HG03432 (cell line): ENCODE results near the gene TMEM236.

Experiments
- ATAC-seq: cut with Tn5 transposase; IDR thresholded peaks from one replicate; pipeline ENCODE4 v1.9.1; 2021; ENCODE audit warnings: mild to moderate bottlenecking, moderate library complexity; ENCODE audit not compliant: unreplicated experiment

The TMEM236 gene

DNA sequence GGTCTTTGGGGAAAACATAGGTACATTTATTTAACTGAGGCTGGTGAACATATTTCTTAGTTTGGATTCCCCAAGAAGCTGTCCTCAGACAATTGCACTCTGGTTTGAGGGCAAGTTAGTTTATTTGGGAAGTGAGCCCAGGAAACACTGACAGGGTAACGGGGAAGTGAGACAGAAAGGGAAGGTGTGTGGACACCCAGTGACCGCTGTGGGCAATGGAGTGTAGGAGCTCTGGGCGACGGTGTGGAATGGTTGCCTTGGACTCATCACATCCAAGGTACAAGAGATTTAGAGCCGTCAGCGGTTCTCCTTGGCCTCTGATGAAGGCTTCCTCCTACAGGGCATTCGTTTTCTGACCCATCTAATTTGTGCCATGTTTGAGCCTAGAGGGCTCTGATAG lies 64.2 kb downstream of the TMEM236 start:
- no peak for ATAC-seq

DNA sequence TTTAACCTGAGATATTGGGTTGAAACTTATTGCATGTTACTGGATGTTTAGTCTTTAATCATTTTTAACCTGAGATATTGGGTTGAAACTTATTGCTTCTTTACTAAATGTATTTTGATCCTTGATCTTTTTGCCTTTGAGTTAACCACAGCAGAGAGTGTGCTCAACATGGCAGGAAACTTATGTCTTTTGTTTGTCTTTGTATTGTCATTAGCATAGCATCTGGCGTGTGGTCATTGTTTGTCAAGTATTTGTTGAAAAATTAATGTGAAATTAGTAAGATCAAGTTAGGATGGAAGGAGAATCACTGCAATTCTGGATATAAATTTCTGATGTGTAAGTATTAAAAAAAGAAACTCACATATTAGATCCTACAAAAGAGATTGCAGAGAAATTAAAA lies 65.3 kb downstream of the TMEM236 start:
- ATAC-seq: no peak

DNA sequence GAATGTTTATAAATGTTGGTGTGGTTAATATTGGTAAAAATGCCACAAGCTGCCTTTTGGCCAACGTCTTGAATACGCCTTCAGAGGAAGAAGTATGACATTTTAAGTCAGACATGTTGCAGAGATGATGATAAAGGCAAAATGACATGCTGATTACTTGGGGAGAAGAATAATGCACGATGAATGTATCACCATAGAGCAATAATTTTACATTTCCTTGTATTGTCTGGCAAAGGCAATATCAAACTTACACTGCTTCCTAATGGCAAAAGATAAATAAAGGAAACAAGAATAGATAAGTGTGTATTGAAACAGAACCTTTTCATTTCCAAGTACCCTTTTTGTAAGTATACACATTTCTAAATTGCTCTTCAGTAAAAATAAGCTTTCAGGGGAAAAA lies 65.8 kb downstream of the TMEM236 start:
- no peak for ATAC-seq

DNA sequence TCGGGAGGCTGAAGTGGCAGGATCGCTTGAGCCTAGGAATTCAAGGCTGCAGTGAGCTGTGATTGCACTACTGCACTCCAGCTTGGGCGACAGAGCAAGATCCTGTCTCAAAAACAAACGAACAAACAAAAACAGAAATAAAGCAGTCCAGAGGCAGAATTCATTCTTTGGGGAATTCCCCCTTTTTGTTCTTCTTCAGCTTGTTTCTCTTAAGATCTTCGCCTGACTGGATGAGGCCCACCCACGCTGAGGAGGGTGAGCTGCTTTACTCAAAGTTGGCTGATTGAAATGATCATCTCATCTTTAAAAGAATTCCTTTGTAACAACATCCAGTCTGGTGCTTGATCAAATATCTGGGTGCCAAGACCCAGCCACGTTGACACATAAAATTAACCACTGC lies 67.8 kb downstream of the TMEM236 start:
- ATAC-seq: no peak

DNA sequence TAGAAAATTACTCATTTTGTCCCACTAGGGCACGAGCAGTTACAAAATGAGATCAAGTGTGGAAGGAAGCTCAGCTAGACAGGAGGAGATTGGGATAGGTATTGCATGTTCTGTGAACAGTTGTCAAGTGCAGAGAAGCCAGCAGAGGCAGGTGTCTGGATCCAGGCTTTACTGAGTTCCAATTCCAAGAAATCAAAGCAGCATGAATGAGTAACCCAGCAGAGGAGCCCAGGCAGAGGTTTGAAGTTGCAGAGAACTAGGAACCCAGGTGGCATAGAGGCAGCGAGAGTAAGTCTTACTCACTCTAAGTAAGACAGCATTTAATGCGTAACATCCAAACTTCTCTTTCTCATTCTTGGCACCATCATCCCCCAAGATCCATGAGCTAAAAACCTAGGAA lies 68.9 kb downstream of the TMEM236 start:
- no peak for ATAC-seq

DNA sequence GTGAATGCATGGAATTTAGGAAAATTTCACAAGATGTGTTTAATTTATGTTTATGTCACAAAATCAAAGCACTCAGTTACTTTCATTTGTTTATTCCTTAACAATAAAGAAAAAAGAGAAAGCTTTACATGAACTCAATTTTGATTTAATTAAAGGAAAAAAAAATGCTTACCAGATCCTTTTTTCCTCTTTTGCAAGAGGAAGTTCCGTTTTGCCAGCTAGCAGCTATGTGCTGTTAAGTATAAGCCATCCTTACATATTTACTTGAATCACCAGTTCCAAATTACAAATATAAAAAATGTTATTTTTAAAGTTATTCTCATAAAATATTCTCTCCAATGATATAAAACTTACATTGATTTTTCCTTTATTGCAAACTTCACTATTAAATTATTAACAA lies 69.9 kb downstream of the TMEM236 start:
- no peak for ATAC-seq

DNA sequence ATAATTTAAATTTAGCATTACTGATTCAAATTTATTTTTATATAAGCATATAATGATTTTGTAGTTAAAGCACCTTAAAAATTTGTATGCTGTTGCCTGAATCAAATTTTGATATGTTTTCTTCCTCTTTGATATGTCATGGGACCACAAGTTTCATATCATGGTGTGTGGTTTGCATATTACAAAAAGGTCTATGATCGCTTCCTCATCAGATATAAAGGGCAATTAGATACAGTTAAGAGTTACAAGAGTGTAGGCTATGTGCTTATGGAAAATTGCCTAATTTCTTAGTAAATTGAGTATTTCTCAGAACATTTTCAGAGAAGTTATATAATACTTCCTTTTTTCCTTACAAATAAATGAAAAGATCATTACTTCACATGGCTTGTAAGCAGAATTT lies 79.3 kb downstream of the TMEM236 start:
- ATAC-seq: no peak

DNA sequence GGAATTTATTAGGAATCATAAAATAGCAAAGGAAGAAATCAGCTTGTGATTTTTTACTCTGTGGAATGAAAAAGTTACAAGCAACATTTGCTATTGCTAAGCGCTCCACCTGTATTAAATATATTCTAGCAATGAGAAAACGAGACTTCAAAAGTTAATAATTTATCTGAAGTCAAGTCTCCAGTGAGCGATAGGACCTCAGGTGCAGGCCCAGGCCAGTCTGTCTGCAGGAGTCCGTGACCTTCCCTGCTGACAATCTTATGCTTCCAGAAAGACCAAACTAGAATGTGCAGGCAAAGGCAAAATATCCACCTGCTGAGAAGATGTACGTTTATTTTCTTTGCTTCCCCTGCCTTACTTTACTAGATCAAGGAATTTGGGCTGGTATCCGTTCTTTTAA lies 79.9 kb downstream of the TMEM236 start:
- ATAC-seq: no peak

DNA sequence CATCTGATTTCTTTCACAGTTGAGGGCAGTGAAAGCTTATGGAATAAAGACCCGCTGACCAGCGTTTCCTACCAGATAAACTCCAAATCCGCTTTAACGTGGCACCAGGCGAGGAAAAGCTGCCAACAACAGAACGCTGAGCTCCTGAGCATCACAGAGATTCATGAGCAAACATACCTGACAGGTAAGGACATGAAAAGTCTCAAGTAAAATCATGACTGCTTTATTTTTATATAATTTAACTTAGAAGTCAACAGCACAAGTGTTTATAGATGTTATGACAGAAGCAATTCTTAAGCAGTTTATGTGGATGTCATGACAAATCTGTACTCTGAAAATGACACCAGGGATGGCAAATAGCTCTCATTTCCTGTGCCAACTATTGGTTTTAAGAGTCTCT lies 81.7 kb downstream of the TMEM236 start:
- ATAC-seq: no peak

DNA sequence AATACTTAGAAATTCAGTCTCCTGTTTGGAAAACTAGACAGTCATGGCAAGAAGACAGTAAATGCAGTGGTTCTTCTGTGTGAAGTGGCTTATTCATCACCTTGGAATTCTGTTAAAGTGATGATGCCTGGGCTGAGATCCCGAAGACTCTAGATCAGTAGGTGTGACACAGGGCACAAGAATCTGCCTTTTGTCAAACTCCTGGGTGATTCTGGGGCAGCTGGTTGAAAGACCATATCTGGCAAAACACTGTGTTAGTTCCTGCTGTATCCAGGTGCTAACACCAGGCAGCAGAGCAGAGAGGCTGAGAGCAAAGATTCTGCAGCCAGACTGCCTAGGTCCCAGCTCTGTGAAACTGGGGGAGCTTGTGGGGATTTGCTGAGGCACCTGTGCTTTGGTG lies 83.7 kb downstream of the TMEM236 start:
- ATAC-seq: no peak

DNA sequence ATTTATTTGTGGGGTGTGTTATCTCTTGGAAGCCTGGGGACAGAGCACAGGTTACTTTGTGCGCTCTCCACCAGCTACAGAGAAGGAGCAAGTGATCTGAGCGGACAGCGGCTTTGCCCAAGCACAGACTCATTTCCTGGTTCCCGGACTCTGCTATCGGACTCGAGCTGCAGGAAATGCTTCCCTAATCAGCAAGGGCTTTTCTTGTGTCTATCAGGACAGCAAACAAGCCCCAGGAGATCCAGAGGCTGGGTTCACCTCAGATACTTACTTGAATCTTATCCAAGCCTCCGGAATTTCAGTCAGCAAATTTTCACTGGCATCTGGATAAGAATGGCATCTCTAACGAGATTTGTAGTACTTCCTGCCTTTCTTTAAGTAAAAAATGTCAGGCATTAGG lies 84.9 kb downstream of the TMEM236 start:
- ATAC-seq: no peak

DNA sequence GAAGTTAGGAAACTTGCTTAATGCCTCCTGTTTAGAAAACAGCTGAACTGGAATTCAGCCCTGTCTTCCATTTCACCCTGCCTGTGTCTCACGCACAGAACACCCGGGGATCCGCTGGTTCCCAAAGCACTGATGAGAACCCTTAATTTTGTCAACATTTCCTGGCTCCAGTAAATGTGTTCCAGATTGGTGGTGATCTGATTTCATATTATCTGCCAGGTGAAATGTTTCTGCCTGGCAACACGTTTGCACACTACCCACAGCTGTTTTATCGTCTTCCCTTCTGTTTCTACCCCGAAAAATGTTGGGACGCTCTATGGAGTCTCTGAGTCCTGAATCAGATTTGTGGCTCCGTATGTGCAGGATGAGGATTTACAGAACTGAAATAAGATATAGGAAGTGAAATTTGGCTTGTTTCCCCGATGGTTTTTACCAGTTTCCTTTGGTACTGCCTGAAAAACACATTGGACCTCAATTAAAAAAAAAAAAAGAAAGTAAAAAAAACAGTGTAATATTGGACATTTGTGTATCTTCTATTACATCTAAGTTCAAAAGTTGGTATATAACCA lies 86.2 kb downstream of the TMEM236 start:
- no peak for ATAC-seq

DNA sequence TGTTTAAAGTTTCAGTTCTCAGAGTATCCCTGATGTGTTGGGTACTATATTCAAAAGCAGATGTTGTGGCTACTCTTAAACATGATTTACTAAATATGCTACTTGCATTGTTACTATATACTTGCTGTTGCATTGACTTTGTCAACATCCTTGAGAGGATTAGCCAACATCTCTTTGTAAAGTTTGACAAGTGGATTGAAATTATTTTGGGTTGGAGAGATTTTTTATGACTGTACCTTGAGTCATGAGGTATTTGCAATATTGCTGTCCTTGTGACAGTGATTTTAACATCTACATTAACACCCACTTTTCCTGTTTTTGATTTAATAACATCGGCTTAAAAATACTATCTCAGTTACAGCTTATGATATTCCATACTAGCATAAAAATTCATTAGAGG lies 89.0 kb downstream of the TMEM236 start:
- ATAC-seq: no peak

DNA sequence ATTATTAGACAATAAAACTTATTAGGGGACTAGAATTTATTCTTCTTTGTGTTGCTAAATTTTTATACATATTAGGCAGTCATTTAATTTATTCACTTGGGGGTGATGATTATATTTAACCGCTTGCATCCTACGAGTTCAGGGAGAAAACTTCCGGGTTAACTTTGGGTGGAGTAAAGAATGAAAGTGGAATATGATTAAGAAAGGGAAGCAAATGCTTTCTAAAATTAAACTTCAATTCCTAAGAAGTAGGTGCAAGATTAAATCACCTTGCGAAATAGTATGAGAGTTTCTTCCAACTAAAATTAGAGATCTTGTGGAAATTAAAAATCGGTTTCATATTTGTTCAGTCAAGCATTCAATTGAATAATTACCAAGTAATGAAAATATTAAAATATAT lies 90.6 kb downstream of the TMEM236 start:
- ATAC-seq: no peak

DNA sequence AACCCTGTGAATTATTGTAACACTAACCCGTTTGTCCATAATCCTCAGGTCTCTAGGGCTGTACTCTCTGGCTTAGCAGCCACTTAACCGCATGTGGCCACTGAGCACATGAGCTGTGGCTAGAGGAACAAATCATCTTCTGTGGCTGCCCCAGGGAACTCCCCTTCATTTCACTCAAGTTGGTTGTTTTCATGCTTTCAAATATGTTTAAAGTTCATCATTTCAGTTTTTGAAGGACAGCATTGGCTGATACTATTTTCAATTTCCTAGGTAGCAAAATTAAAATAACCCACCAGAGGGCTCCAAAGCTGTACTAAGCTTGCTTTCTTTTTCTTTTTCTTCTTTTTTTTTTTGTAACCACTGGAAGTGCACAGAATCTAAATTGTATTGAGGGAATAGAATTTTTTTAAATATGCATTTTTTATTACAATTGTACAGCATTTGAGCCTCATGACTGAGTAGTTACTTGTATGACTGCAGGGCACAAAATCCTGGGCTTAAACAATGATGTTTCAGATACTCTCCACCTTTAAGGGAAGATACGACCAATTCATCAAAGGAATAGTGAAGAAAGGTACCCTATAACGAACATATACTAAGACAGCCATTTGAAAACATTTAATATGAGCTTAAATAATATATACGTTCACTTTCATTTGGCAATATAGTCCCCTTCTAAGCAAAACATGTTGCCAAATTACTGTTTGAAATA lies 95.7 kb downstream of the TMEM236 start:
- ATAC-seq: peak; percentile 46

DNA sequence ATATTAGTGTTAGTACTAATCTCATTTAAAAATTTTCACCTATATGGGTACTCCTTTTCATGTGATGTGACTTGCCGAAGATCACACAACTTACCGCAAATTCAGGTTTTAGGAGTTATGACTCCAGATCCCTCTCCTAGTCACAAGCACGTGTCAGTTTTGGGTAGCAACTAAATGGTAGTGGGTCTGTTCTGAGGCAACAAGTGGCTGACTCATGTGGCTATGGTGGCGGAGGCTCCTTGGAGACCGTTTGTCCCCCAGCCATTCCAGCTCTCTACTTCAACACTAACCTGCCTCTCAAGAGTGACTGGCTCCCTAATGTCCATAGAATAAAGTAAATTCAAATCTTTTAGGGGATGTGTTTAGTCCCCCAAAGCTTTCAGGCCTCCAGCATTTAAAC lies 96.6 kb downstream of the TMEM236 start:
- ATAC-seq: no peak
